K562 (cell line): ENCODE measurements around the gene CLEC1A. TPM values are rescaled to one million over a fixed set of nuclear protein-coding genes. Genes with fewer than 3 reads are reported as not detected.

ENCODE experiments used
- ATAC-seq: fragments of 200-7000 bp; cut with Tn5 transposase; 3 replicates; pipeline ENCODE4 v1.9.1; 2020; ENCODE audit warnings: moderate library complexity
- BruUV-seq: library from RNA; stranded (reverse); fragments of 400-500 nt; replicated peaks from 2 replicates; lab custom pipeline; 2021; lab: Mats Ljungman, UMichigan
- CTCF ChIA-PET: fragments of 300-600 bp; formaldehyde crosslinking; extraction: SDS; loops from one replicate; lab custom pipeline; 2021; ENCODE audit warnings: low intra/inter-chr PET ratio; lab: Yijun Ruan, JAX
- POLR2A ChIA-PET: fragments of 300-600, 350-650 bp; sonication (Branson Sonifier 250); formaldehyde crosslinking; extraction: SDS; loops from one replicate; lab custom pipeline; 2021; ENCODE audit warnings: antibody characterized with exemption, inconsistent platforms; lab: Yijun Ruan, JAX
- DNase-seq, 4 experiments: peaks; one replicate each; pipeline versions ENCODE4 v3.0.0 to v3.0.0-alpha.2; 2011 to 2018; ENCODE audit warnings: low spot score in 3 of 4, mixed read lengths in 3 of 4; ENCODE audit errors: extremely low read depth in 1 of 4
- FAIRE-seq: peaks from 2 replicates; lab custom pipeline; 2011; peaks lifted over from hg19 to GRCh38; lab: Jason Lieb, UNC
- H2AFZ ChIP-seq: 2 replicates; pipeline ENCODE4 v1.6.0; 2011; ENCODE audit warnings: low read depth, low read length, control low read depth, inconsistent platforms
- H3K27ac ChIP-seq: fragments of 200-600 bp; 3 replicates; pipeline ENCODE4 v1.8.0; 2011; ENCODE audit warnings: low read depth, mild to moderate bottlenecking, control low read depth, inconsistent platforms, low read length, moderate library complexity, mixed read lengths; ENCODE audit errors: extremely low read depth
- H3K27me3 ChIP-seq, 2 experiments: fragments of 300-600 bp in 1 of 2; 2 replicates in 1 of 2; 3 replicates in 1 of 2; pipeline versions ENCODE4 v1.6.0 to v1.8.0; 2011; ENCODE audit warnings: inconsistent platforms in 2 of 2, low read length in 2 of 2, mild to moderate bottlenecking in 1 of 2, mixed read lengths in 1 of 2, moderate library complexity in 1 of 2; ENCODE audit not compliant: control insufficient read depth in 2 of 2, insufficient read depth in 2 of 2
- H3K36me3 ChIP-seq: fragments of 300-600 bp; 3 replicates; pipeline ENCODE4 v1.8.0; 2011; ENCODE audit warnings: mild to moderate bottlenecking, low read length, inconsistent platforms; ENCODE audit not compliant: control insufficient read depth, insufficient read depth
- H3K4me1 ChIP-seq, 2 experiments: fragments of 200-600 bp in 1 of 2; replicated peaks in 1 of 2; 2 replicates in 1 of 2; 3 replicates in 1 of 2; pipeline versions ENCODE4 v1.5.1 to v1.8.0; 2011; ENCODE audit warnings: inconsistent platforms in 2 of 2, low read length in 2 of 2, mild to moderate bottlenecking in 1 of 2, mixed read lengths in 1 of 2, moderate library complexity in 1 of 2; ENCODE audit not compliant: control insufficient read depth in 2 of 2, insufficient read depth in 2 of 2
- H3K4me2 ChIP-seq: 2 replicates; pipeline ENCODE4 v1.6.1; 2011; ENCODE audit warnings: low read length, control low read depth, inconsistent platforms, mixed read lengths; ENCODE audit not compliant: insufficient read depth
- H3K4me3 ChIP-seq: fragments of 200-600 bp; sonication (generic), shearing (Covaris generic); 2 replicates; pipeline ENCODE4 v1.5.1; 2016; ENCODE audit warnings: control low read depth, inconsistent platforms
- H3K79me2 ChIP-seq: fragments of 200-600 bp; 3 replicates; pipeline ENCODE4 v1.8.0; 2011; ENCODE audit warnings: low read length, inconsistent platforms; ENCODE audit not compliant: control insufficient read depth, insufficient read depth
- H3K9ac ChIP-seq, 2 experiments: 2 replicates each; pipeline versions ENCODE4 v1.6.0 to v1.6.1; 2011; ENCODE audit warnings: low read depth in 2 of 2, low read length in 2 of 2, control low read depth in 1 of 2, inconsistent platforms in 1 of 2, mild to moderate bottlenecking in 1 of 2, mixed read lengths in 1 of 2; ENCODE audit not compliant: insufficient read depth in 1 of 2
- H3K9me1 ChIP-seq: one replicate; pipeline ENCODE4 v1.6.0; 2011; ENCODE audit warnings: inconsistent platforms, mild to moderate bottlenecking, low read length, moderate library complexity; ENCODE audit not compliant: control insufficient read depth, insufficient read depth
- H3K9me3 ChIP-seq: replicated peaks from 2 replicates; pipeline ENCODE4 v1.5.1; 2011; ENCODE audit warnings: low read depth, low read length, inconsistent platforms; ENCODE audit not compliant: control insufficient read depth, insufficient read depth
- H4K20me1 ChIP-seq: replicated peaks from 2 replicates; pipeline ENCODE4 v1.6.1; 2011; ENCODE audit warnings: low read length, inconsistent platforms, mixed read lengths; ENCODE audit not compliant: control insufficient read depth, insufficient read depth
- ATF7 ChIP-seq: fragments of 450-650 bp; IDR thresholded peaks from 2 replicates; pipeline ENCODE4 v1.7.1; 2014; ENCODE audit warnings: mild to moderate bottlenecking, moderate library complexity
- CAMTA2 ChIP-seq: fragments of 250-450 bp; sonication (Bioruptor Pico); conservative IDR thresholded peaks from 2 replicates; pipeline ENCODE4 v1.5.1; 2022
- E2F3 ChIP-seq: fragments of 250-450 bp; sonication (Bioruptor Pico); IDR thresholded peaks from 2 replicates; pipeline ENCODE4 v1.4.0; 2020; ENCODE audit warnings: mild to moderate bottlenecking
- JUN ChIP-seq, 2 experiments: sonication (generic) in 1 of 2; formaldehyde crosslinking in 1 of 2; IDR thresholded peaks; 2 replicates each; pipeline versions ENCODE4 v1.6.1 to v1.8.0; 2012 to 2022; ENCODE audit warnings: borderline replicate concordance in 2 of 2, mild to moderate bottlenecking in 2 of 2, improper control_type of control experiment in 1 of 2, low read depth in 1 of 2, low read length in 1 of 2, missing genetic modification reagents in 1 of 2
- NFXL1 ChIP-seq: fragments of 450-650 bp; formaldehyde crosslinking; IDR thresholded peaks from 2 replicates; pipeline ENCODE4 v1.4.0; 2021; ENCODE audit warnings: mild to moderate bottlenecking
- SREBF2 ChIP-seq: sonication (generic); formaldehyde crosslinking; IDR thresholded peaks from 2 replicates; pipeline ENCODE4 v1.4.0; 2020; ENCODE audit warnings: mild to moderate bottlenecking, missing genetic modification reagents
- TAF9B ChIP-seq: fragments of 450-650 bp; IDR thresholded peaks from 2 replicates; pipeline ENCODE4 v1.6.1; 2018; ENCODE audit warnings: mild to moderate bottlenecking; ENCODE audit not compliant: partially characterized antibody
- ZNF551 ChIP-seq: fragments of 250-450 bp; sonication (Bioruptor Pico); IDR thresholded peaks from 2 replicates; pipeline ENCODE4 v1.5.0; 2021; ENCODE audit warnings: mild to moderate bottlenecking, moderate library complexity
- WGBS: fragments of 100-300 bp; shearing (Covaris generic); methylation state at CpG from one replicate; pipeline ENCODE4 v1.1.6; 2016; ENCODE audit warnings: low coverage, mixed read lengths; ENCODE audit not compliant: insufficient coverage; ENCODE audit errors: missing lambda C conversion rate; 5-methylcytosine and 5-hydroxymethylcytosine counted together
- in situ Hi-C: fragments of 300-500 bp; cut with MboI; formaldehyde crosslinking; loops from 4 replicates; pipeline ENCODE4 v1.15.0; 2018; ENCODE audit warnings: inconsistent platforms, mixed read lengths
- intact Hi-C: fragments of 100-400 bp; cut with micrococcal nuclease; formaldehyde crosslinking; loops from 2 replicates; pipeline ENCODE4 v1.14.2; 2022
- polyA plus RNA-seq, 8 experiments: library from polyadenylated mRNA; depleted of rRNA in 4 of 8; stranded (reverse) in 5 of 8; unstranded in 3 of 8; fragments of >200 nt; fragmentation: Nextera tagmentation in 2 of 8; fragmentation: Illumina TruSeq in 1 of 8; extraction: Ambion mirVana in 2 of 8; extraction: Trizol in 1 of 8; gene quantifications; 2 replicates each; pipeline versions ENCODE4 v1.2.1 to v1.2.3, GENCODE V29; 2011 to 2014; ENCODE audit warnings: inconsistent platforms in 1 of 8, missing spikeins in 1 of 8
- total RNA-seq, 7 experiments: library from RNA; depleted of rRNA in 6 of 7; stranded (reverse); fragments of >200 nt in 6 of 7; fragmentation: Illumina TruSeq in 2 of 7; extraction: Trizol in 2 of 7; gene quantifications; 2 replicates each; pipeline versions ENCODE4 v1.2.1 to v1.2.3, GENCODE V29; 2011 to 2021; ENCODE audit warnings: low replicate concordance in 1 of 7
- TF ChIP-seq, protein P1 (sequence below): fragments of 450-650 bp; conservative IDR thresholded peaks from 2 replicates; pipeline ENCODE4 v1.6.1; 2016; ENCODE audit warnings: missing genetic modification characterization, low read depth, mild to moderate bottlenecking, missing compliant biosample characterization, moderate library complexity
- TF ChIP-seq, protein P2 (sequence below), 2 experiments: fragments of 450-650 bp; IDR thresholded peaks; 2 replicates each; pipeline ENCODE4 v1.6.1; 2018; ENCODE audit warnings: mild to moderate bottlenecking in 2 of 2, low read depth in 1 of 2; ENCODE audit not compliant: partially characterized antibody in 2 of 2

Gene CLEC1A
- total and polyA plus RNA-seq, 9 of the 15 experiments (the other 6 are each of a cell fraction or from before 2014, with no cell fraction given): 0.04 TPM; not detected in 8

DNA sequence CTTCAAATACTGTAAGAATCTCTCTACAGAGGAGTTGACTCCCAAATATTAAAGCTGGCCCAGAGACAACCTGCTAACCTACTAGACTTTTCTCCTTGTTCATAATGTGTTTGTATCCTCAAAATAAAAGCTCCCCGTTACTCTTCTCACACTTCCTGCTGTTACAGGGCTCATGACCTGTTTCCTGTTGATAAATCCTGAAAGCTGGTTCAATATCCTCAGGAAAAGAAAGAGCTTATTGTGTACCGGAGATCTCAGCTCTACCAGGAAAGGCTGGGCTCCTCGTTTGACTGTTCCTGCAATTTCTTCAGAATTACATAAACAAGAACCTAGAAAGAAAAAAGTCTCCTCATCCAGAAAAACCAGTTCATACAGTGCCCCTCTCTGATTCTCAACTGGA, 30.8 kb downstream of the CLEC1A start (continued):
- no peak for TF ChIP-seq NFXL1 (CRISPR knock-in tag)
- no peak for TF ChIP-seq TAF9B
- TF ChIP-seq ATF7: no peak

DNA sequence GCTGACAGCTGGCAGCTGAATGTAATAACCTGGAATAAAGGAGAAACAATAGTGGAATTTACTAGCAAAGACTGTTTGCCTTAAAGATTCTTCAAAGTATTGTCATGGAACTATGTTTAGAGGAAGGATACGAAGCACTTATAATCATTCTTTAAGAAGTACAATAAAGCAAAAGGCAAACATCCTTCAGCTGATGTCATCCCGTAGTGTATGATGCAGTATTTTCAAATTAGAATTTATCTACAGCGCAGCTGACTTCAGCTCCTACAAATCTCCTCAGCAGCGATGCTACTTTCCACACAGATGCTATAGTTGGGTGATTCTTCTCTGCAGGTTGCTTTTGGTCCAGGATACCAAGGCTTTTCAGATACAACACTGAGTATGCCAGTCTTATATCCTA, 31.5 kb downstream of the CLEC1A start:
- CTCF ChIA-PET: no interaction called here
- Histone ChIP-seq H4K20me1 (no peaks in the 10 kb centered on the region), H3K4me2 (no peak overlapping the region), H2AFZ (no peak overlapping the region), H3K36me3 (no peaks in the 10 kb centered on the region), H3K9me1 (no peaks in the 10 kb centered on the region), H3K27me3 (no peaks in the 10 kb centered on the region; a peak in 1 of 5 replicates)
- no peak for ATAC-seq
- WGBS: 0% methylated on average over 3 of the region's 4 CpGs
- intact Hi-C loops: no loop called here
- no TSS peak for BruUV-seq
- no peak for DNase-seq
- TF ChIP-seq CAMTA2: no peak
- TF ChIP-seq ZNF551 (CRISPR knock-in tag): no peak
- no peak for TF ChIP-seq E2F3 (CRISPR knock-in tag)
- TF ChIP-seq SREBF2: no peak
- TF ChIP-seq, protein P1, sequence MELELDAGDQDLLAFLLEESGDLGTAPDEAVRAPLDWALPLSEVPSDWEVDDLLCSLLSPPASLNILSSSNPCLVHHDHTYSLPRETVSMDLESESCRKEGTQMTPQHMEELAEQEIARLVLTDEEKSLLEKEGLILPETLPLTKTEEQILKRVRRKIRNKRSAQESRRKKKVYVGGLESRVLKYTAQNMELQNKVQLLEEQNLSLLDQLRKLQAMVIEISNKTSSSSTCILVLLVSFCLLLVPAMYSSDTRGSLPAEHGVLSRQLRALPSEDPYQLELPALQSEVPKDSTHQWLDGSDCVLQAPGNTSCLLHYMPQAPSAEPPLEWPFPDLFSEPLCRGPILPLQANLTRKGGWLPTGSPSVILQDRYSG (tag): no peak
- no peak for TF ChIP-seq JUN (IDR thresholded peaks at IDR 0.05; ENCODE audit: borderline replicate concordance, low read depth, low read length)
- TF ChIP-seq JUN (CRISPR knock-in tag; IDR thresholded peaks at IDR 0.05; ENCODE audit: borderline replicate concordance): no peak
- TF ChIP-seq, protein P2, sequence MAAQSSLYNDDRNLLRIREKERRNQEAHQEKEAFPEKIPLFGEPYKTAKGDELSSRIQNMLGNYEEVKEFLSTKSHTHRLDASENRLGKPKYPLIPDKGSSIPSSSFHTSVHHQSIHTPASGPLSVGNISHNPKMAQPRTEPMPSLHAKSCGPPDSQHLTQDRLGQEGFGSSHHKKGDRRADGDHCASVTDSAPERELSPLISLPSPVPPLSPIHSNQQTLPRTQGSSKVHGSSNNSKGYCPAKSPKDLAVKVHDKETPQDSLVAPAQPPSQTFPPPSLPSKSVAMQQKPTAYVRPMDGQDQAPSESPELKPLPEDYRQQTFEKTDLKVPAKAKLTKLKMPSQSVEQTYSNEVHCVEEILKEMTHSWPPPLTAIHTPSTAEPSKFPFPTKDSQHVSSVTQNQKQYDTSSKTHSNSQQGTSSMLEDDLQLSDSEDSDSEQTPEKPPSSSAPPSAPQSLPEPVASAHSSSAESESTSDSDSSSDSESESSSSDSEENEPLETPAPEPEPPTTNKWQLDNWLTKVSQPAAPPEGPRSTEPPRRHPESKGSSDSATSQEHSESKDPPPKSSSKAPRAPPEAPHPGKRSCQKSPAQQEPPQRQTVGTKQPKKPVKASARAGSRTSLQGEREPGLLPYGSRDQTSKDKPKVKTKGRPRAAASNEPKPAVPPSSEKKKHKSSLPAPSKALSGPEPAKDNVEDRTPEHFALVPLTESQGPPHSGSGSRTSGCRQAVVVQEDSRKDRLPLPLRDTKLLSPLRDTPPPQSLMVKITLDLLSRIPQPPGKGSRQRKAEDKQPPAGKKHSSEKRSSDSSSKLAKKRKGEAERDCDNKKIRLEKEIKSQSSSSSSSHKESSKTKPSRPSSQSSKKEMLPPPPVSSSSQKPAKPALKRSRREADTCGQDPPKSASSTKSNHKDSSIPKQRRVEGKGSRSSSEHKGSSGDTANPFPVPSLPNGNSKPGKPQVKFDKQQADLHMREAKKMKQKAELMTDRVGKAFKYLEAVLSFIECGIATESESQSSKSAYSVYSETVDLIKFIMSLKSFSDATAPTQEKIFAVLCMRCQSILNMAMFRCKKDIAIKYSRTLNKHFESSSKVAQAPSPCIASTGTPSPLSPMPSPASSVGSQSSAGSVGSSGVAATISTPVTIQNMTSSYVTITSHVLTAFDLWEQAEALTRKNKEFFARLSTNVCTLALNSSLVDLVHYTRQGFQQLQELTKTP (IDR thresholded peaks at IDR 0.05; ENCODE audit: low read depth in 1 of 2, partially characterized antibody in 2 of 2): no peak
- TF ChIP-seq, all 486 proteins: peak for 0
- Histone ChIP-seq H3K27ac (no peak overlapping the region), H3K4me1 (no peaks in the 10 kb centered on the region), H3K9ac (no peak overlapping the region), H3K9me3 (no peaks in the 10 kb centered on the region), H3K79me2 (no peaks in the 10 kb centered on the region), H3K4me3 (no peak overlapping the region)
- POLR2A ChIA-PET: interaction anchor here (1.1 kb wide), 2 partner anchors 22 to 26 kb away, joined by 3 to 4 read pairs; no protein-coding TSS in a partner anchor
- FAIRE-seq: no peak
- in situ Hi-C loops: no loop called here
